Lung (tissue), 12 donors: Measurements from ENCODE around the gene RSPH9. TPM values are rescaled to one million over a fixed set of nuclear protein-coding genes. Genes with fewer than 3 reads are reported as not detected.

Experiments
- ATAC-seq: fragments of 200-7000 bp; cut with Tn5 transposase; one replicate; pipeline ENCODE4 v1.9.1; 2020; ENCODE audit warnings: moderate number of reproducible peaks; ENCODE audit not compliant: insufficient read depth, low FRiP score
- DNase-seq, 3 donors: peaks; one replicate each; pipeline ENCODE4 v3.0.0-alpha.2; 2013 to 2017
- H3K27ac ChIP-seq, 2 donors: one replicate each; pipeline ENCODE4 v1.5.1; 2013; ENCODE audit warnings: mild to moderate bottlenecking in 2 of 2, moderate library complexity in 2 of 2, control low read depth in 1 of 2, inconsistent platforms in 1 of 2, low read depth in 1 of 2, low read length in 1 of 2
- H3K27me3 ChIP-seq, 3 donors: one replicate each; pipeline ENCODE4 v1.5.1; 2013; ENCODE audit warnings: low read length in 2 of 3; ENCODE audit not compliant: control insufficient read depth in 3 of 3, insufficient read depth in 3 of 3
- H3K36me3 ChIP-seq, 4 donors: one replicate each; pipeline ENCODE4 v1.5.1; 2013; ENCODE audit warnings: low read length in 4 of 4, mild to moderate bottlenecking in 1 of 4, moderate library complexity in 1 of 4; ENCODE audit not compliant: control insufficient read depth in 4 of 4, insufficient read depth in 4 of 4
- H3K4me1 ChIP-seq, 5 donors: one replicate each; pipeline ENCODE4 v1.5.1; 2013; ENCODE audit warnings: low read length in 5 of 5, mild to moderate bottlenecking in 2 of 5, moderate library complexity in 1 of 5; ENCODE audit not compliant: control insufficient read depth in 5 of 5, insufficient read depth in 5 of 5
- H3K4me3 ChIP-seq: one replicate; pipeline ENCODE4 v1.5.1; 2013; ENCODE audit warnings: mild to moderate bottlenecking, control low read depth, moderate library complexity
- H3K9ac ChIP-seq, 2 donors: one replicate each; pipeline ENCODE4 v1.5.1; 2013; ENCODE audit warnings: low read length in 2 of 2, control low read depth in 1 of 2; ENCODE audit not compliant: insufficient read depth in 1 of 2
- H3K9me3 ChIP-seq, 4 donors: one replicate each; pipeline ENCODE4 v1.5.1; 2013; ENCODE audit warnings: low read length in 3 of 4, mild to moderate bottlenecking in 1 of 4, moderate library complexity in 1 of 4; ENCODE audit not compliant: control insufficient read depth in 4 of 4, insufficient read depth in 3 of 4
- CTCF ChIP-seq: IDR thresholded peaks from 2 replicates; pipeline ENCODE4 v1.5.1; 2012; ENCODE audit warnings: mild to moderate bottlenecking; ENCODE audit errors: control extremely low read depth, extremely low read depth
- WGBS, 2 donors: extraction: QIAGEN DNeasy Blood & Tissue Kit; methylation state at CpG; one replicate each; pipeline ENCODE4 v1.1.7; 2013; 5-methylcytosine and 5-hydroxymethylcytosine counted together
- polyA plus RNA-seq, 2 donors: library from polyadenylated mRNA; stranded (reverse); fragments of 200-250 nt; gene quantifications; one replicate each; pipeline ENCODE4 v1.2.1, GENCODE V29; 2013
- total RNA-seq, 2 donors: library from RNA; depleted of rRNA in 1 of 2; stranded (reverse); fragments of >200 nt in 1 of 2; gene quantifications; one replicate each; pipeline ENCODE4 v1.2.1, GENCODE V29; 2014 to 2021
- donor health status: control.
- donor health status: control.
- donor health status: Bipolar disorder and iron deficiency.
- donor health status: healthy.
- donor health status: DM: yes; HTN: yes; CAD: no.

The RSPH9 gene
- total and polyA plus RNA-seq, 4 donors, result 1.7 to 6.4 (median 4.6) TPM

- no peak for TF ChIP-seq CTCF
- peak in 1 of 3 donors; percentile 6 for DNase-seq
- Histone ChIP-seq H3K27me3 (no peaks in the 10 kb centered on the region), H3K4me1 (peaks cover 0 to 74% (median 19%) of the 10 kb centered on the region in 5 donors), H3K27ac (no peak overlapping the region), H3K9me3 (no peaks in the 10 kb centered on the region), H3K36me3 (no peaks in the 10 kb centered on the region), H3K9ac (no peak overlapping the region), H3K4me3 (no peak overlapping the region)
- no peak for ATAC-seq
- 88% methylated on average over 6 of the region's 6 CpGs for WGBS, 2 donors
These were observed 67.7 kb downstream of the RSPH9 start for GRCh38 chr6:43712579-43712978.

GRCh38 chr6:43713643-43714310 is 68.9 kb downstream of the RSPH9 start:
- WGBS, 2 donors, result 92% methylated on average over 13 of the region's 13 CpGs
- Histone ChIP-seq H3K27ac (peak overlapping the region in 1 of 2 donors; percentile 6), H3K9ac (no peak overlapping the region), H3K9me3 (no peaks in the 10 kb centered on the region), H3K36me3 (no peaks in the 10 kb centered on the region), H3K27me3 (no peaks in the 10 kb centered on the region), H3K4me3 (no peak overlapping the region), H3K4me1 (peaks cover 0 to 76% (median 27%) of the 10 kb centered on the region in 5 donors)
- DNase-seq (peak in 1 of 3 donors; percentile 10), ATAC-seq (no peak)
- TF ChIP-seq CTCF, result no peak

- TF ChIP-seq CTCF, result no peak
- Histone ChIP-seq H3K27me3 (no peaks in the 10 kb centered on the region), H3K27ac (peak overlapping the region in 1 of 2 donors; percentile 6), H3K4me1 (peaks cover 0 to 71% (median 24%) of the 10 kb centered on the region in 5 donors), H3K9ac (no peak overlapping the region), H3K9me3 (no peaks in the 10 kb centered on the region), H3K4me3 (no peak overlapping the region), H3K36me3 (no peaks in the 10 kb centered on the region)
- WGBS, 2 donors, result 72 to 78% methylated on average over 9 of the region's 9 CpGs
- ATAC-seq (no peak), DNase-seq (peak; percentile 84 to 94 (median 85))
These were observed 69.6 kb downstream of the RSPH9 start for GRCh38 chr6:43714311-43715055.
